GM18507 (cell line): Measurements from ENCODE around the gene TM4SF18.

Source experiments
- DNase-seq: peaks from one replicate; pipeline ENCODE4 v3.0.0; 2011; ENCODE audit warnings: low read depth; ENCODE audit not compliant: insufficient read length; ENCODE audit errors: extremely low spot score
- FAIRE-seq: peaks from 2 replicates; lab custom pipeline; 2011; peaks lifted over from hg19 to GRCh38; lab: Jason Lieb, UNC

TM4SF18 gene

DNA sequence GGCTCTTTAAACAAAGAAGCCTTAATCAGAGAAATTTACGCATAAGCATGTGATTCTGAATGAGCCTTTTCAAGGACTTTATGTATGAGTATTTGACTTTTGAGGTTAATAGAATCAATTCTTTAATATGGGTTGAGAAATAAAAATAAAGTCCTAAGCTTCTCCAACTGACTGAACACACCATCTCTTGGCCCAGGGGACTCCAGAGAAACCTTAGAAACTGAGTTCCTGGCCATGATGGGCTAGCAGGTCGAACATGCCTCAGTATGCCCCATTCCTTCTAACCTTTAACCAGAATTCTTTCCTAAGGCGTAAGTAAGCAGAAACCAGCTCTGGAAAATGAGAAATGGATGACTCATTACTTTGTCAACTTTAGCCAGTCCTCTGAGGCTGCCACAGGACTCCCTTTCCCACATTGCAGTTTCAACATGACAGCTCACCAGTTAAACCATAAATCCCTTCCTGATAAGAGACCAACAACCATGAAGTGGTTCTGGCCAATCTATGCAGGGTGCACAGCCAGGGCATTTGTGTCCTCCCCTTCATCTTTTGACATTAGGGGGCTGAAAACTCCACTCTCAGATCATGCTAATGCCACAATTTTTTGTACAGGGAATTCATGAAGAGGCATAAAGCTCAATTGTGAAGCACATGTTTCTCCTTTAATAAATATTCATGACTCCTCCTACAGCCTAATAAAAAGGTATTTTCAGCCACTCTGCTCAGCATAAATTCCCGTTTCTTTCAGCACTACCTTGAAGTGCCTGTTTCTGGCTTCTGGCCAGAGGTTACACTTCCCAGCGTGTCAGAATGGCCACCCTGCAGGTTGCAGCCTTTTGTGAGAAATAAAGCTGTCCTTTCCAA is 33.3 kb downstream of the TM4SF18 start:
- FAIRE-seq (peak; percentile 39), DNase-seq (no peak)

- no peak for FAIRE-seq
- no peak for DNase-seq
These were observed 36.5 kb downstream of the TM4SF18 start for GRCh38 chr3:149296972-149297371.

- no peak for DNase-seq
- no peak for FAIRE-seq
These were observed 40.8 kb downstream of the TM4SF18 start for GRCh38 chr3:149292666-149293065.

GRCh38 chr3:149291178-149291577 is 42.3 kb downstream of the TM4SF18 start:
- DNase-seq (no peak), FAIRE-seq (peak; percentile 64)

GRCh38 chr3:149288655-149289054 is 44.8 kb downstream of the TM4SF18 start:
- FAIRE-seq (no peak), DNase-seq (no peak)

- no peak for DNase-seq
- FAIRE-seq = no peak
These were observed 49.4 kb downstream of the TM4SF18 start for GRCh38 chr3:149284034-149284433.

DNA sequence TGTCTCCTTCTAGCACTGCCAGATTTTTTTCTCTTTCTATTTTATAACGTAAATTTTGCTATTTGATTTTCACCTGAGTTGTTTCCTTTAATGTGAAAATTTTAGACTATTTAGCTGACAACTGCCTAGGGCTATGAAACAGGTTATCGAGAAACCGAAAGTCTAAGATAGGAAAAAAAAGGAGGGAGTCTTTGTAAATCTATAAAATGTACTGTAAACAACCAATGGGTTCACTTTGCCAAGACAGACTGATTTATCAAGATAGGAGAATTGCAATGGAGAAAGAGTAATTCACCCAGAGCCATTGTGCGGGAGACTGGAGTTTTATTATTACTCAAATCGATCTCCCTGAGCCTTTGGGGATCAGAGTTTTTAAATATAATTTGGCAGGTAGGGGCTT is 50.0 kb downstream of the TM4SF18 start:
- no peak for FAIRE-seq
- DNase-seq = no peak

GRCh38 chr3:149282836-149283235 is 50.6 kb downstream of the TM4SF18 start:
- DNase-seq (no peak), FAIRE-seq (no peak)

GRCh38 chr3:149282322-149282721 is 51.1 kb downstream of the TM4SF18 start:
- FAIRE-seq (no peak), DNase-seq (no peak)

GRCh38 chr3:149280671-149281349 is 52.6 kb downstream of the TM4SF18 start:
- DNase-seq (no peak), FAIRE-seq (no peak)

DNA sequence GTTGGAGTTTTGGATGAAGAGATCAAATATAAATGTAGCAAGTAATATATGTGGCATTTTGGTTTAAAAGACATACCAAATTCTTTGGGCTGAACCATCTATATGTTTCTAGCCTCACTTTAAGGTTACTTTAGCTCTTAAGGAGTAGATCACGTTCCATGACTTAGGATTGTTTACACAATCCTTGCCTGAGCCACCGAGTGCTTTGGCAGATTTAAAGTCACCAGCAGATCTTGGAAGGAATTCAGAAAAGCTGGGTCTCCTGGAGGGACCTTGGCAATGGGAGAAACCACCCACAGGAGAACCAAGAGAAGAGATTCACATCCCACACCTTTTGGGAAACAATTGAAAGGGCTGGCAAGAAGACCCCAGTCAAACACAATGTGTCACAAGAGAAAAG is 54.5 kb downstream of the TM4SF18 start:
- no peak for DNase-seq
- no peak for FAIRE-seq

- DNase-seq = no peak
- FAIRE-seq = peak; percentile 84
These were observed 56.1 kb downstream of the TM4SF18 start for GRCh38 chr3:149277331-149277813.

DNA sequence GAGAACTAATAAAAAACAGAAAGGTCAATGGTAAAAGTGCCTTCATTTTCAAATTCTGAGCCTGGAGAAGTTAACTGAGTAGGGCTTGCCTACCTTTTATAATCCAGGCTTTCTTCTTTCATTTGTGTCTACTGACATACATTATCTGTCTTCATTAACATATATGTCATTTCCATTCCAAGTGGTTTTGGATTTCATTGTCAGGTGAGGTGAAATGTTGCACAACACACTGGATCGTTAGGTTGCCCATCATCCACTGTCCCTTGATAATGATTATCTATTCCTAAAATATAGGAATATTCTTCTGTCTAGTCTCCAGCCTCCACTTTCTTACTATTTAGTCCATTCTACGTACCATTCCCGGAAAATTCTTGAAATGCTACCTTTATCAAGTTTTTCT is 56.8 kb downstream of the TM4SF18 start:
- DNase-seq = no peak

GRCh38 chr3:149274220-149274619 is 59.2 kb downstream of the TM4SF18 start:
- no peak for FAIRE-seq
- no peak for DNase-seq

More for the DNA sequence above, 56.8 kb downstream of the TM4SF18 start:
- FAIRE-seq = no peak

DNA sequence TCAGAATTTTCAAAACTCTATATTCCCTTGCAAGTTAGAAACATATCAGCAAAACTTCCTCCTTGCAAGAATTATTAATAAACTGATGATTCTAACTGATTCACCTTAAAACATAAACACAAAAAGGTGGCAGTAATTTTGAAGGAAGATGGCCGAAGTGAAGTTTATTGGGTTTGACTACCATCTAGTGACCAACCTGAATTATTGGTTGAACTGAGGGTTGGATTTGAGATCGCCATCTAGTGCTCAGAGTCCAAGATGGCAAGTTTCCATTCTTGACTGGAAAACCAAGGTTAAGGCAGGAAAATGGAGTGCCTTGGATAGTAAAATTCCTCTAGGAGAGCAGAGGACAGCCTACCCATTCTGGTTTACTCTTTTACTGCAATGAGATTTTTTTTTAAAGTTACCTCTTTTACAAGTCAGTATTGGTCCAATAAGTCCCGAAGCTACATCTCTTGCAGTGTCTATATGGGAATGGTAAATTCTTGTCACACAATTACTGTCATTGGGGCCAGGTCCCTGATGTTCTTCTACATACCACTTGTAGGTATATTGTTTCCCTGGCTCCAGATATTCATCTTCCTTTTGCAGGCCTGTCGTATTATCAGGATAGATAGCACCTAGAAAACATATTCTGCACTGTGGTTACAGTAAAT is 60.2 kb downstream of the TM4SF18 start:
- peak; percentile 96 for FAIRE-seq
- peak; percentile 22 for DNase-seq

- DNase-seq = no peak
- FAIRE-seq = no peak
These were observed 61.8 kb downstream of the TM4SF18 start for GRCh38 chr3:149271669-149272068.

DNA sequence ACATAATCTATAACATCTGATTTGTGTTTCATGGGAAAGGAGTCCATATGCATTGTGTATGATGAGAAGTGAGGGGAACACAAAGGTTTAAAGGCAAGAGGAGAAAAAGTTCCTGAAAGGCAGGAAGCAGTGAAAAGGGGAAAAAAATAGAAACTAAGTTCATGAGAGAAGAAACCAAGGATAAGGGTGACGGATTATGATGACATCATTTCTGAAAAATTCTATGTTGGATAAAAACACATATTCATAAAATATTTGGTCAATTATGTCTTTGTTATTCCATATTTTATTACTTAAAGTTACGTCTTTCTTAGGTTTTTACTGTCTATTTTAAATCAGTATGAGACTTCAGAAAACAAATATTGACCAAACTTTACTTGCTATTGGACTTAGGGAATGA is 63.3 kb downstream of the TM4SF18 start:
- DNase-seq = no peak
- no peak for FAIRE-seq

GRCh38 chr3:149269687-149270086 is 63.7 kb downstream of the TM4SF18 start:
- no peak for FAIRE-seq
- no peak for DNase-seq
